SK-N-MC (cell line): ENCODE data around the gene SGMS2.

Experiments
- EZH2 ChIP-seq: fragments of 200-600 bp; sonication (generic); IDR thresholded peaks from one replicate; pipeline ENCODE4 v1.6.1; 2017; ENCODE audit warnings: antibody characterized with exemption
- FOXP2 ChIP-seq: optimal IDR thresholded peaks from 2 replicates; pipeline ENCODE3; 2011; ENCODE audit warnings: mild to moderate bottlenecking, moderate library complexity; ENCODE audit not compliant: insufficient read depth; ENCODE audit errors: extremely low read length, control extremely low read depth
- POLR2AphosphoS5 ChIP-seq: IDR thresholded peaks from 2 replicates; pipeline ENCODE4 v1.6.1; 2012; ENCODE audit warnings: mild to moderate bottlenecking, low read depth, low read length, borderline replicate concordance

- TF ChIP-seq POLR2AphosphoS5 (no peak), EZH2 (no peak), FOXP2 (no peak)
Observed at GRCh38 chr4:107939307-107939706, 114.6 kb downstream of the SGMS2 start.
